Glutamatergic neuron (in vitro differentiated cells): ENCODE data around the gene SERINC5. TPM values are rescaled to one million over a fixed set of nuclear protein-coding genes. Genes with fewer than 3 reads are reported as not detected.
A peak's percentile ranks its signal among the peaks of the same experiment; 100 is the strongest.

ENCODE experiments used
- DNase-seq: peaks from one replicate; pipeline ENCODE4 v3.0.0; 2022
- H3K27ac Mint-ChIP-seq: one replicate; pipeline ENCODE4 v1.8.0; 2020; ENCODE audit warnings: mild to moderate bottlenecking, mixed read lengths, inconsistent platforms; ENCODE audit not compliant: unreplicated experiment
- H3K27me3 Mint-ChIP-seq: one replicate; pipeline ENCODE4 v1.8.0; 2020; ENCODE audit warnings: mild to moderate bottlenecking, moderate library complexity, mixed read lengths, inconsistent platforms; ENCODE audit not compliant: unreplicated experiment
- H3K36me3 Mint-ChIP-seq: one replicate; pipeline ENCODE4 v1.8.0; 2020; ENCODE audit warnings: mild to moderate bottlenecking, mixed read lengths, inconsistent platforms; ENCODE audit not compliant: unreplicated experiment
- H3K4me1 Mint-ChIP-seq: one replicate; pipeline ENCODE4 v1.8.0; 2020; ENCODE audit warnings: mild to moderate bottlenecking, low read depth, mixed read lengths, inconsistent platforms; ENCODE audit not compliant: unreplicated experiment
- H3K4me3 Mint-ChIP-seq: one replicate; pipeline ENCODE4 v1.8.0; 2020; ENCODE audit warnings: mild to moderate bottlenecking, mixed read lengths, inconsistent platforms; ENCODE audit not compliant: unreplicated experiment
- H3K9me3 Mint-ChIP-seq: one replicate; pipeline ENCODE4 v1.8.0; 2020; ENCODE audit warnings: mild to moderate bottlenecking, moderate library complexity, mixed read lengths, inconsistent platforms; ENCODE audit not compliant: unreplicated experiment
- total RNA-seq: library from RNA; stranded (reverse); fragmentation: NEBNext Ultra II Directional; extraction: Animal tissue kit (Norgen Biotek cat#: 25700); gene quantifications from one replicate; pipeline ENCODE4 v1.2.1, GENCODE V29; 2021; ENCODE audit not compliant: unreplicated experiment
- TF ChIP-seq, protein P1 (sequence below): fragments of 200-600 bp; sonication (generic); IDR thresholded peaks from one replicate; pipeline ENCODE4 v1.5.0; 2021; ENCODE audit not compliant: partially characterized antibody, unreplicated experiment

The SERINC5 gene
- total RNA-seq, 1 donor from 2014 or later: 15.1 TPM

GRCh38 chr5:80248378-80248777, 7.5 kb downstream of the SERINC5 start:
- Mint-ChIP-seq H3K4me1 (peaks cover 15% of the 10 kb centered on the region), H3K4me3 (no peak overlapping the region), H3K9me3 (no peaks in the 10 kb centered on the region), H3K27ac (no peak overlapping the region), H3K36me3 (peaks cover 4% of the 10 kb centered on the region), H3K27me3 (no peaks in the 10 kb centered on the region)
- TF ChIP-seq, protein P1, sequence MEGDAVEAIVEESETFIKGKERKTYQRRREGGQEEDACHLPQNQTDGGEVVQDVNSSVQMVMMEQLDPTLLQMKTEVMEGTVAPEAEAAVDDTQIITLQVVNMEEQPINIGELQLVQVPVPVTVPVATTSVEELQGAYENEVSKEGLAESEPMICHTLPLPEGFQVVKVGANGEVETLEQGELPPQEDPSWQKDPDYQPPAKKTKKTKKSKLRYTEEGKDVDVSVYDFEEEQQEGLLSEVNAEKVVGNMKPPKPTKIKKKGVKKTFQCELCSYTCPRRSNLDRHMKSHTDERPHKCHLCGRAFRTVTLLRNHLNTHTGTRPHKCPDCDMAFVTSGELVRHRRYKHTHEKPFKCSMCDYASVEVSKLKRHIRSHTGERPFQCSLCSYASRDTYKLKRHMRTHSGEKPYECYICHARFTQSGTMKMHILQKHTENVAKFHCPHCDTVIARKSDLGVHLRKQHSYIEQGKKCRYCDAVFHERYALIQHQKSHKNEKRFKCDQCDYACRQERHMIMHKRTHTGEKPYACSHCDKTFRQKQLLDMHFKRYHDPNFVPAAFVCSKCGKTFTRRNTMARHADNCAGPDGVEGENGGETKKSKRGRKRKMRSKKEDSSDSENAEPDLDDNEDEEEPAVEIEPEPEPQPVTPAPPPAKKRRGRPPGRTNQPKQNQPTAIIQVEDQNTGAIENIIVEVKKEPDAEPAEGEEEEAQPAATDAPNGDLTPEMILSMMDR: no peak
- no peak for DNase-seq

DNA sequence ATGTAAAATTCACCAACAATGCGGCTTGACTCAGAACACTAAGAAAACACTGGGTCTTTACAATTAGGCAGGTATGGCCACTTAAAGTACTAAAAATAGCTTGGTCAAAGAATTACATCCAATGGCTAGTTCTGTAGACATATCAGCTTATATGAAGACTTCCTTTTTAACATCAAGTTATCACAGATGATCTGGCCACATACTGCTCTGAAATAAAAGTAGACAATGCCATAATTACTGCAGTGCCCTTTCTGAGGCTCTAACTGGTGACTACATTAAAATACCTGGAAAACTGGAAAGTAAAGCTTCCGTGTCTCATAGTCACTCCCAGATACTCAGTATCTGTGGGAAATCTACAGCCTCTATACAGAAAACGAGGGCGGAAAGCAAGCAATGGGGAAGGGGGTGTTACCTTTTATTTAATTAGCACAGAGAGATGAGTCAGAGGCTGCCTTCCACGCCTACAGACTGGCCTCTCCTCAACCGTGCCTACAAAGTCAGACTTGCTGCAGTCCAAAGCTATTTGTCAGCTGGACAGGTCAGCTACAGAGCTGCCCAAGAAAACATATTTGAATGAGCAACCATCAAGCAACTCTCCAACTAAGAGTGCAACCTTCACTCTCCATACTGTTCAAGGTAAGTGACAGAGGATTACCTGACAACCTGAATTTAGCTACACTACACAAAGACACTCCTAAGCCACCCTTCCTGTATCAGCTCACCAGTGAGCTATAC, 8.7 kb downstream of the SERINC5 start:
- DNase-seq: no peak
- Mint-ChIP-seq H3K27ac (peak overlapping the region; percentile 29), H3K27me3 (no peaks in the 10 kb centered on the region), H3K9me3 (peaks cover 3% of the 10 kb centered on the region), H3K4me3 (no peak overlapping the region), H3K36me3 (peaks cover 11% of the 10 kb centered on the region), H3K4me1 (peaks cover 7% of the 10 kb centered on the region)
- TF ChIP-seq, protein P1: no peak

DNA sequence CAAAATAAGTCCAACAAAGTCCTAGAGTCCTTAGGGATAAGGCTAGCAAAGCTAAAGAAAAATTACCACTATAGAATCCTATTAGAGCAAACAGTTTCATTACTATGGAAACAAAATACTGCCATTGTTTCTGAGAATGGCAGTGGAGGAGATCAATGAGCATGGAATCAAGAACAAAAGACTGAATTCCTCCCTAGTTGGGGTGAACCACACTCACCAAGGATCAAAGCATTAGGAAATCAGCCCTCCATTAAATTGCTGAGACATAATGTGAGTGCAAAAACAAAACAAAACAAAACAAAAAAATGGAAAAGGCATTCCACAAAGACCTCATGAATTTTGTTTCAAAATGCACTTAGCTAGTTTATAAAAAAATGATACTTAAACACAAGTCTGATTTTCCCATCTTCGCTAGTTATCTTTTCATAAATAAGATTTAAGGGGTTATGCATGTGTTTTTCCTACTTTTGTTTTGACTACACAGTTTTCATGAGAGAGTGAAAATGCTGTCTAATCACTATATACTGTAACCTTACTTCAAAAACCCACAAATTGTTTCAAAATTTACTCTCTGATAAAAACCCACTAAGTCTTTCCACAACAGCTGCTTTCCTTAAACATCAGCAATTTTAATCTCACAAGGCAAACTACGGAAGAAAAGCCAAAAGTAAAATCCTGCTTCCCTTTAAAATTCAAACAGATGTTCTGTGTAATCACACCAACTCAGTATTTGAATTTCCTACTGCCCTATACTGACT, 9.7 kb downstream of the SERINC5 start:
- no peak overlapping the region for H3K4me3 Mint-ChIP-seq
- peaks cover 20% of the 10 kb centered on the region for H3K36me3 Mint-ChIP-seq
- TF ChIP-seq, protein P1: no peak
- H3K27me3 Mint-ChIP-seq: no peaks in the 10 kb centered on the region
- H3K9me3 Mint-ChIP-seq: peaks cover 7% of the 10 kb centered on the region
- H3K27ac Mint-ChIP-seq: peak overlapping the region; percentile 7
- DNase-seq: no peak
- H3K4me1 Mint-ChIP-seq: peaks cover 7% of the 10 kb centered on the region

GRCh38 chr5:80243567-80243966, 12.3 kb downstream of the SERINC5 start:
- no peak overlapping the region for H3K4me3 Mint-ChIP-seq
- no peak overlapping the region for H3K27ac Mint-ChIP-seq
- peaks cover 20% of the 10 kb centered on the region for H3K36me3 Mint-ChIP-seq
- H3K4me1 Mint-ChIP-seq: peaks cover 7% of the 10 kb centered on the region
- no peaks in the 10 kb centered on the region for H3K27me3 Mint-ChIP-seq
- TF ChIP-seq, protein P1: no peak
- peaks cover 8% of the 10 kb centered on the region for H3K9me3 Mint-ChIP-seq
- DNase-seq: no peak

- no peak overlapping the region for H3K27ac Mint-ChIP-seq
- DNase-seq: no peak
- TF ChIP-seq, protein P1: no peak
- H3K4me3 Mint-ChIP-seq: no peak overlapping the region
- no peaks in the 10 kb centered on the region for H3K27me3 Mint-ChIP-seq
- peaks cover 20% of the 10 kb centered on the region for H3K36me3 Mint-ChIP-seq
- peaks cover 8% of the 10 kb centered on the region for H3K9me3 Mint-ChIP-seq
- H3K4me1 Mint-ChIP-seq: peaks cover 7% of the 10 kb centered on the region
These were observed 13.0 kb downstream of the SERINC5 start for GRCh38 chr5:80242849-80243248.
